SK-N-MC (cell line): ENCODE measurements around the gene FNDC3B.
A peak's percentile ranks its signal among the peaks of the same experiment; 100 is the strongest.

Source experiments
- DNase-seq: peaks from one replicate; pipeline ENCODE4 v3.0.0-alpha.2; 2011; ENCODE audit warnings: low read depth, low spot score
- H3K27ac ChIP-seq: fragments of 200-600 bp; sonication (generic); 2 replicates; pipeline ENCODE4 v1.5.1; 2016; ENCODE audit warnings: mixed run types
- H3K36me3 ChIP-seq: fragments of 200-600 bp; sonication (generic); 2 replicates; pipeline ENCODE4 v1.6.1; 2017; ENCODE audit warnings: antibody characterized with exemption, low read length, mixed read lengths; ENCODE audit not compliant: insufficient read depth
- H3K4me3 ChIP-seq: fragments of 200-600 bp; sonication (generic); 2 replicates; pipeline ENCODE4 v1.5.1; 2016
- H3K9ac ChIP-seq: fragments of 200-600 bp; sonication (generic); 2 replicates; pipeline ENCODE4 v1.8.0; 2017; ENCODE audit warnings: mixed run types, mixed read lengths; ENCODE audit not compliant: insufficient read length
- H3K9me3 ChIP-seq: fragments of 200-600 bp; sonication (generic); 2 replicates; pipeline ENCODE4 v1.6.1; 2017; ENCODE audit warnings: low read depth, mild to moderate bottlenecking, antibody characterized with exemption, low read length, moderate library complexity, mixed read lengths
- EZH2 ChIP-seq: fragments of 200-600 bp; sonication (generic); IDR thresholded peaks from one replicate; pipeline ENCODE4 v1.6.1; 2017; ENCODE audit warnings: antibody characterized with exemption
- FOXP2 ChIP-seq: optimal IDR thresholded peaks from 2 replicates; pipeline ENCODE3; 2011; ENCODE audit warnings: mild to moderate bottlenecking, moderate library complexity; ENCODE audit not compliant: insufficient read depth; ENCODE audit errors: extremely low read length, control extremely low read depth
- POLR2AphosphoS5 ChIP-seq: IDR thresholded peaks from 2 replicates; pipeline ENCODE4 v1.6.1; 2012; ENCODE audit warnings: mild to moderate bottlenecking, low read depth, low read length, borderline replicate concordance

The FNDC3B gene

GRCh38 chr3:172272698-172273097 lies 233.3 kb downstream of the FNDC3B start:
- DNase-seq: peak; percentile 34
- Histone ChIP-seq H3K27ac (peak overlapping the region; percentile 39; the same call in 1 of the 2 replicates), H3K36me3 (no peaks in the 10 kb centered on the region), H3K9ac (no peak overlapping the region), H3K9me3 (no peaks in the 10 kb centered on the region), H3K4me3 (no peak overlapping the region)
- TF ChIP-seq EZH2 (no peak), FOXP2 (no peak), POLR2AphosphoS5 (no peak)

GRCh38 chr3:172273378-172273777 lies 234.0 kb downstream of the FNDC3B start:
- Histone ChIP-seq H3K36me3 (no peaks in the 10 kb centered on the region), H3K27ac (no peak overlapping the region), H3K9ac (no peak overlapping the region), H3K4me3 (no peak overlapping the region), H3K9me3 (no peaks in the 10 kb centered on the region)
- TF ChIP-seq FOXP2 (no peak), EZH2 (no peak), POLR2AphosphoS5 (no peak)
- DNase-seq: no peak

DNA sequence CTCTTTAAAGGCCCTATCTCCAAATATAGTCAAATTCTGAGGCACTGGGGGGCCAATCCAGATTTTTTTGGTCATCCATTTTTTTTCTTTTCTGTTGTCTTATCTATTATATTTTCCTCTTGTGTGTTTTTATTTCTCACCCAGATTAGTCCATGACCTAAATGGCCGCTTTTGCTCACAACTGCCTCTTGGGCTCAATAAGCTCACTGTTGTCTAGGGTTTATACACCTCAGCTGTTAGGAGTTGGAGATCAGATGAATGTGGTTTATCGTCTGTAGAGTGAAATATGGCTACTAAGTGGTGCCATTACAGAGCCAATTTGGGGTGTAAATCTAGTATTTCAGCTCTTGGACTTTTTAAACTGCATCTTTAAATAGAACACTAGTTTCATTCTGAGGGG lies 235.5 kb downstream of the FNDC3B start:
- TF ChIP-seq POLR2AphosphoS5 (no peak), FOXP2 (no peak), EZH2 (no peak)
- DNase-seq: no peak
- Histone ChIP-seq H3K4me3 (no peak overlapping the region), H3K27ac (no peak overlapping the region), H3K36me3 (no peaks in the 10 kb centered on the region), H3K9me3 (no peaks in the 10 kb centered on the region), H3K9ac (no peak overlapping the region)

GRCh38 chr3:172275586-172275985 lies 236.2 kb downstream of the FNDC3B start:
- Histone ChIP-seq H3K9me3 (no peaks in the 10 kb centered on the region), H3K27ac (no peak overlapping the region), H3K4me3 (no peak overlapping the region), H3K9ac (no peak overlapping the region), H3K36me3 (no peaks in the 10 kb centered on the region)
- TF ChIP-seq EZH2: no peak
- TF ChIP-seq POLR2AphosphoS5: no peak
- no peak for TF ChIP-seq FOXP2
- no peak for DNase-seq

- Histone ChIP-seq H3K9ac (no peak overlapping the region), H3K36me3 (no peaks in the 10 kb centered on the region), H3K4me3 (no peak overlapping the region), H3K9me3 (no peaks in the 10 kb centered on the region), H3K27ac (no peak overlapping the region)
- no peak for TF ChIP-seq EZH2
- TF ChIP-seq FOXP2: no peak
- TF ChIP-seq POLR2AphosphoS5: no peak
- no peak for DNase-seq
These were observed 236.7 kb downstream of the FNDC3B start for GRCh38 chr3:172276103-172276502.

DNA sequence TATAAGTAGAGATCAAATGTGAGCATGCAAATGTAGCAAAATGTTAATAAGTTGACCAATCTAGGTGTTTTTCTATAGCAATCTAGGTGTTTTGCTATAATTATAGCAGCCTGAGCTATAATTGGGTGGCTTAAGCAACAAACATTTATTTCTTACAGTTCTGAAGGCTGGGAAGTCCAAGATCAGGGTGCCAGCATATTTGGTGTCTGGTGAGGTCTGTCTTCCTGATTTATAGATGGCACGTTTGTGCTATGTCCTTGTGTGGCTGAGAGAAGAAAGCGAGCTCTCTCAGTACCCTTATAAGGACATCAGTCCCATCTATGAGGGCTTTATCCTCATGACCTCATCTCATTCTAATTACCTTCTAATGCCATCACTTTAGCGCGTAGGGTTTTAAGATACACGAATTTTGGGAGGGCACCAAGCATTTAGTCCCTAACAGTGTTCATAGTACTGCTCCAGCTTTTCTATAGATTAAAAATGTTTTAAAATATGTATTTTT lies 237.8 kb downstream of the FNDC3B start:
- Histone ChIP-seq H3K27ac (no peak overlapping the region), H3K36me3 (no peaks in the 10 kb centered on the region), H3K9me3 (no peaks in the 10 kb centered on the region), H3K4me3 (no peak overlapping the region), H3K9ac (no peak overlapping the region)
- TF ChIP-seq FOXP2: no peak
- no peak for TF ChIP-seq POLR2AphosphoS5
- TF ChIP-seq EZH2: no peak
- no peak for DNase-seq

DNA sequence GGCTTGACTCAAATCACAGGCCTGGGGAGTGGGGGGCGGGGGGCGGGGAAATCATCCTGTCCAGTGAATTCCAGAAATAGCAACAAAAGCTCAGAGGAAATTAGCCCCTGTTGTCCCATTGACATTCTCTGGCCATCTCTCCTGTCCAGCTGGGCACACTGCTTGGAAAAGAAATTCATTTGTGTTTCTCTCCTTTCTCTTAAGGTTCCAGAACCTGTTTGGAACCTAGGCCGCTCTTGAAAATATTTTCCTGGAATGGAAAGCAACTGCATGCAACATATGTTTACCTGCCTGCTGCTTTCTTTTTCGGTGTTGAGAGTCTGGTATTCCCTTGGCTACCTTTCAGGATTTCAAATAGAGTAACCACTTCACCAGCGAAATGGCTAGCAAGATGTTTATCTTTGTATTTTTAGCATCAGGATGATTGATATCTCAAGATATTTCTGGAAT lies 239.8 kb downstream of the FNDC3B start:
- Histone ChIP-seq H3K27ac (no peak overlapping the region), H3K36me3 (no peaks in the 10 kb centered on the region), H3K9me3 (no peaks in the 10 kb centered on the region), H3K9ac (no peak overlapping the region), H3K4me3 (no peak overlapping the region)
- no peak for DNase-seq
- no peak for TF ChIP-seq FOXP2

GRCh38 chr3:172279974-172280373 lies 240.6 kb downstream of the FNDC3B start:
- no peak overlapping the region for H3K4me3 ChIP-seq
- TF ChIP-seq POLR2AphosphoS5 (no peak), EZH2 (no peak), FOXP2 (no peak)
- no peak overlapping the region for H3K9ac ChIP-seq
- H3K36me3 ChIP-seq: no peaks in the 10 kb centered on the region
- DNase-seq: no peak
- no peak overlapping the region for H3K27ac ChIP-seq
- no peaks in the 10 kb centered on the region for H3K9me3 ChIP-seq

- Histone ChIP-seq H3K36me3 (no peaks in the 10 kb centered on the region), H3K9ac (no peak overlapping the region), H3K4me3 (no peak overlapping the region), H3K27ac (peak overlapping the region; percentile 15; the same call in 1 of the 2 replicates), H3K9me3 (no peaks in the 10 kb centered on the region)
- TF ChIP-seq POLR2AphosphoS5: no peak
- TF ChIP-seq FOXP2: no peak
- TF ChIP-seq EZH2: no peak
- no peak for DNase-seq
These were observed 241.2 kb downstream of the FNDC3B start for GRCh38 chr3:172280406-172281051.
